Stomach (tissue), 9 donors: ENCODE measurements around the gene GBP7. TPM values are rescaled to one million over a fixed set of nuclear protein-coding genes. Genes with fewer than 3 reads are reported as not detected.
A peak's percentile ranks its signal among the peaks of the same experiment; 100 is the strongest.

Source experiments
- DNase-seq, 2 donors: peaks; one replicate each; pipeline versions ENCODE4 v3.0.0 to v3.0.0-alpha.2; 2013 to 2019
- H3K27ac ChIP-seq, 5 donors: fragments of 200-600 bp in 4 of 5; sonication (generic) in 4 of 5; one replicate each; pipeline ENCODE4 v1.5.1; 2013 to 2019; ENCODE audit warnings: mild to moderate bottlenecking in 1 of 5, moderate library complexity in 1 of 5
- H3K27me3 ChIP-seq, 3 donors: fragments of 200-600 bp; sonication (generic); one replicate each; pipeline ENCODE4 v1.5.1; 2017 to 2019; ENCODE audit warnings: mixed run types in 1 of 3
- H3K36me3 ChIP-seq, 4 donors: fragments of 200-600 bp; sonication (generic); 1 replicate in 3 of 4; 2 replicates in 1 of 4; pipeline ENCODE4 v1.5.1; 2016 to 2019
- H3K4me1 ChIP-seq, 4 donors: fragments of 200-600 bp; sonication (generic); one replicate each; pipeline ENCODE4 v1.5.1; 2016 to 2019
- H3K4me3 ChIP-seq, 4 donors: fragments of 200-600 bp; sonication (generic) in 3 of 4; one replicate each; pipeline ENCODE4 v1.5.1; 2016 to 2019; ENCODE audit warnings: mild to moderate bottlenecking in 1 of 4
- H3K9me3 ChIP-seq, 4 donors: fragments of 200-600 bp; sonication (generic); one replicate each; pipeline ENCODE4 v1.5.1; 2016 to 2019
- CTCF ChIP-seq, 7 experiments: fragments of 450-650 bp in 4 of 7; fragments of 200-600 bp in 3 of 7; sonication (generic) in 3 of 7; IDR thresholded peaks; one replicate each; pipeline ENCODE4 v1.5.1; 2016 to 2019; ENCODE audit warnings: antibody characterized with exemption in 7 of 7, control low read depth in 2 of 7, mild to moderate bottlenecking in 1 of 7
- EP300 ChIP-seq: sonication (generic); formaldehyde crosslinking; IDR thresholded peaks from one replicate; pipeline ENCODE4 v1.6.1; 2017; ENCODE audit warnings: antibody characterized with exemption
- POLR2A ChIP-seq, 4 donors: fragments of 450-650 bp; IDR thresholded peaks; one replicate each; pipeline ENCODE4 v1.6.1; 2016; ENCODE audit warnings: antibody characterized with exemption in 4 of 4, control low read depth in 2 of 4, mild to moderate bottlenecking in 1 of 4, moderate library complexity in 1 of 4
- POLR2AphosphoS5 ChIP-seq, 3 donors: sonication (generic); formaldehyde crosslinking; IDR thresholded peaks; one replicate each; pipeline ENCODE4 v1.6.1; 2016; ENCODE audit warnings: antibody characterized with exemption in 3 of 3
- WGBS, 5 donors: extraction: QIAGEN DNeasy Blood & Tissue Kit in 3 of 5; methylation state at CpG; one replicate each; pipeline versions ENCODE4 v1.1.5 to v1.1.7; 2013 to 2018; 5-methylcytosine and 5-hydroxymethylcytosine counted together
- intact Hi-C: fragments of 100-400 bp; cut with DNase I; formaldehyde crosslinking; loops from one replicate; pipeline ENCODE4 v1.15.1; 2023; ENCODE audit warnings: low total_unique reads
- polyA plus RNA-seq, 3 donors: library from polyadenylated mRNA; stranded (reverse); fragments of 200-250 nt; gene quantifications; one replicate each; pipeline ENCODE4 v1.2.3, GENCODE V29; 2013
- total RNA-seq, 5 donors: library from RNA; depleted of rRNA; stranded (reverse); fragments of >200 nt; gene quantifications; one replicate each; pipeline versions ENCODE4 v1.1.0 to v1.2.3, GENCODE V29; 2014 to 2016
- donor health status: healthy with polysubstance abuse.
- donor health status: Bipolar disorder and iron deficiency.
- donor health status: healthy.

GBP7 gene
- total and polyA plus RNA-seq, 8 donors = not detected

GRCh38 chr1:89211035-89211634, 35.3 kb upstream of the GBP7 start:
- Histone ChIP-seq H3K4me3 (no peak overlapping the region), H3K36me3 (no peaks in the 10 kb centered on the region), H3K9me3 (peaks cover 0 to 4% (median 0%) of the 10 kb centered on the region in 4 donors), H3K27ac (no peak overlapping the region), H3K27me3 (no peaks in the 10 kb centered on the region), H3K4me1 (no peaks in the 10 kb centered on the region)
- 92 to 100% (median 95%) methylated on average over 1 of the region's 1 CpG for WGBS, 5 donors
- DNase-seq = no peak
- intact Hi-C loops = no loop called here
- no peak for TF ChIP-seq CTCF (IDR thresholded peaks at IDR 0.05)
- no peak for TF ChIP-seq POLR2AphosphoS5 (IDR thresholded peaks at IDR 0.05)
- TF ChIP-seq EP300 = no peak
- TF ChIP-seq POLR2A (IDR thresholded peaks at IDR 0.05) = no peak

GRCh38 chr1:89206373-89206772, 30.6 kb upstream of the GBP7 start:
- TF ChIP-seq POLR2AphosphoS5 (IDR thresholded peaks at IDR 0.05) (no peak), POLR2A (IDR thresholded peaks at IDR 0.05) (no peak), CTCF (IDR thresholded peaks at IDR 0.05) (no peak), EP300 (no peak)
- Histone ChIP-seq H3K4me1 (peaks cover 0 to 22% (median 8%) of the 10 kb centered on the region in 4 donors), H3K27me3 (no peaks in the 10 kb centered on the region), H3K4me3 (no peak overlapping the region), H3K36me3 (no peaks in the 10 kb centered on the region), H3K27ac (no peak overlapping the region), H3K9me3 (peaks cover 5 to 15% (median 13%) of the 10 kb centered on the region in 4 donors)
- WGBS, 5 donors = 82 to 97% (median 89%) methylated on average over 3 of the region's 3 CpGs
- intact Hi-C loops = no loop called here
- no peak for DNase-seq

- intact Hi-C loops = no loop called here
- peaks cover 5 to 15% (median 13%) of the 10 kb centered on the region in 4 donors for H3K9me3 ChIP-seq
- peak overlapping the region in 1 of 5 donors; percentile 14 for H3K27ac ChIP-seq
- no peaks in the 10 kb centered on the region for H3K27me3 ChIP-seq
- TF ChIP-seq POLR2AphosphoS5 (IDR thresholded peaks at IDR 0.05) (no peak), CTCF (IDR thresholded peaks at IDR 0.05) (no peak), EP300 (no peak), POLR2A (IDR thresholded peaks at IDR 0.05) (no peak)
- no peaks in the 10 kb centered on the region for H3K36me3 ChIP-seq
- DNase-seq = no peak
- WGBS, 5 donors = 86 to 100% (median 95%) methylated on average over 1 of the region's 1 CpG
- H3K4me3 ChIP-seq = no peak overlapping the region
- peaks cover 0 to 52% (median 16%) of the 10 kb centered on the region in 4 donors for H3K4me1 ChIP-seq
Measured at GRCh38 chr1:89203166-89203565, 27.4 kb upstream of the GBP7 start.

- Histone ChIP-seq H3K27me3 (no peaks in the 10 kb centered on the region), H3K36me3 (no peaks in the 10 kb centered on the region), H3K4me1 (peaks cover 0 to 72% (median 20%) of the 10 kb centered on the region in 4 donors), H3K9me3 (peaks cover 5 to 15% (median 13%) of the 10 kb centered on the region in 4 donors), H3K27ac (peak overlapping the region in 3 of 5 donors; percentile 11 to 38 (median 24)), H3K4me3 (no peak overlapping the region)
- intact Hi-C loops = no loop called here
- TF ChIP-seq CTCF (IDR thresholded peaks at IDR 0.05) = no peak
- TF ChIP-seq POLR2A (IDR thresholded peaks at IDR 0.05) = no peak
- TF ChIP-seq EP300 = no peak
- no peak for TF ChIP-seq POLR2AphosphoS5 (IDR thresholded peaks at IDR 0.05)
- 41 to 58% (median 52%) methylated on average over 4 of the region's 4 CpGs for WGBS, 5 donors
- no peak for DNase-seq
Measured at GRCh38 chr1:89201106-89201794, 25.4 kb upstream of the GBP7 start.
